Muscle layer of duodenum (tissue), 2 donors: Measurements from ENCODE around the gene ANKH.

Experiments used
- H3K27ac ChIP-seq: one replicate; pipeline ENCODE4 v1.7.0; 2013; ENCODE audit warnings: mild to moderate bottlenecking, low read length
- H3K27me3 ChIP-seq: one replicate; pipeline ENCODE4 v1.7.0; 2013; ENCODE audit warnings: low read depth, mild to moderate bottlenecking, control low read depth, low read length
- H3K36me3 ChIP-seq, 2 donors: one replicate each; pipeline ENCODE4 v1.7.0; 2013; ENCODE audit warnings: low read length in 2 of 2, control low read depth in 1 of 2, mild to moderate bottlenecking in 1 of 2; ENCODE audit not compliant: insufficient read depth in 2 of 2, control insufficient read depth in 1 of 2
- H3K4me1 ChIP-seq, 2 donors: one replicate each; pipeline ENCODE4 v1.7.0; 2013; ENCODE audit warnings: low read length in 2 of 2, mild to moderate bottlenecking in 2 of 2, control low read depth in 1 of 2, moderate library complexity in 1 of 2; ENCODE audit not compliant: insufficient read depth in 2 of 2, control insufficient read depth in 1 of 2
- H3K4me3 ChIP-seq, 2 donors: one replicate each; pipeline ENCODE4 v1.7.0; 2013; ENCODE audit warnings: low read length in 2 of 2, low read depth in 1 of 2, mild to moderate bottlenecking in 1 of 2
- H3K9me3 ChIP-seq, 2 donors: one replicate each; pipeline ENCODE4 v1.7.0; 2013; ENCODE audit warnings: low read length in 2 of 2, control low read depth in 1 of 2, mild to moderate bottlenecking in 1 of 2; ENCODE audit not compliant: control insufficient read depth in 1 of 2
- donor health status: healthy.

ANKH gene

DNA sequence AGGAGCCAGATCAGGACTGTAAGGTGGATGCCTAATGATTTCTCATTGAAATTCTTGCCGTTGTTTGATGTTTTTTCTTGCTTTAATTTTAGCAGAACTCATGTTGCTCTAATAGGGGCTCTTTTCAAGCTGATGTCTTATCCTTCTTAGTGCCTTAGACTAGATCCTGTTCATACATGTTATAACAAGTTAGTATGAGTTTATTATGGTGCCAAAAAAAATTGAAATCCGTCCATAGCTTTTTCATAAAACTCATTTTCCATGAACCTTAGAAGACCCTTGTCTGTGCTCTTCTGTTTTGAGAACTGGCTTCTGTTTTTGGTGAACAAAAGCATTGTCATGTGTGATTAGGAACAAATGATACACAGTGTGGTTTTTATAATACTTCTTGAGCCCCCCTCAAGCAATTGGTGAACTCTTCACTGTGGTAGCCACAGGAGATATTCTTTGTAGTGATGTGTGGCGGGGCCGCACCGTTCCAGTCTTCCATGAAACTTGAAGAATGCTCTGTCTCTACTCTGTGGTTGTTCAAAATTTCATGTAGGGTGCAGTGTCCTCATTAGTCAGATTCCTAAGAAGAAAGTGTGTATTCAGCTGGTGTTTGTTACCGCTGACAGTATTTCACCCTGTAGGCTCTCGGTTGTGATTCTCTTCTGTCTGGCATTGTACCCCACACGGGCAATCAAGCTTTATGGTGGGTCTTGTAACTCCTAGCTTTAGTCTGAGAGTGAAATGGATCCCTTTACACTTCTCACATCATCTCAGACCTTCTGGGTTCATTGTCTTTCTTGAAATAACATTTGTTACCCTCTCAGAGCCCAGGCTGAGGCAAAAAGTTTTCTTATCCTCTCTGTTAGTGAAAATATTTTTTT is 196.4 kb downstream of the ANKH start:
- Histone ChIP-seq H3K27me3 (no peaks in the 10 kb centered on the region), H3K27ac (no peak overlapping the region), H3K4me1 (peaks cover 5 to 10% of the 10 kb centered on the region in 2 donors), H3K9me3 (no peaks in the 10 kb centered on the region), H3K36me3 (peaks cover 5 to 15% of the 10 kb centered on the region in 2 donors), H3K4me3 (no peak overlapping the region)

DNA sequence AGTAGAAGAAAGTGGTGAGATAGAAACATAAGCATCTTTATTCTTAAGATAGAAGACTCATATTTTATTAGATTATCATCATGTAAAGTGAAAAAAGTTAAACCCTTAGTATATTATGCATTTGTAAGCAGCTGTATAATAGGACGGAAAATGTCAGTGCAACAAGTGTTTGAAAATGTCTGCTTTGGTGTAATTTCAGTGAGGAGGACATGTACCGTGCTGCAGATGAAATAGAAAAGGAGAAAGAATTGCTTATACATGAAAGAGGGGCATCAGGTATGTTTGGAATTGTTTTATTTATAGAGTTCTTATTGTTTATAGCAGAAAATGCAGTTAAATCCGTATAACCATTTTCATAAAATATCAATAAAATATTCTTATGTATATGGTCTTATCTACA is 198.1 kb downstream of the ANKH start:
- H3K27ac ChIP-seq, result no peak overlapping the region
- no peaks in the 10 kb centered on the region for H3K27me3 ChIP-seq
- H3K36me3 ChIP-seq, result peaks cover 0 to 3% of the 10 kb centered on the region in 2 donors
- no peaks in the 10 kb centered on the region for H3K9me3 ChIP-seq
- peaks cover 5 to 10% of the 10 kb centered on the region in 2 donors for H3K4me1 ChIP-seq
- H3K4me3 ChIP-seq, result no peak overlapping the region

DNA sequence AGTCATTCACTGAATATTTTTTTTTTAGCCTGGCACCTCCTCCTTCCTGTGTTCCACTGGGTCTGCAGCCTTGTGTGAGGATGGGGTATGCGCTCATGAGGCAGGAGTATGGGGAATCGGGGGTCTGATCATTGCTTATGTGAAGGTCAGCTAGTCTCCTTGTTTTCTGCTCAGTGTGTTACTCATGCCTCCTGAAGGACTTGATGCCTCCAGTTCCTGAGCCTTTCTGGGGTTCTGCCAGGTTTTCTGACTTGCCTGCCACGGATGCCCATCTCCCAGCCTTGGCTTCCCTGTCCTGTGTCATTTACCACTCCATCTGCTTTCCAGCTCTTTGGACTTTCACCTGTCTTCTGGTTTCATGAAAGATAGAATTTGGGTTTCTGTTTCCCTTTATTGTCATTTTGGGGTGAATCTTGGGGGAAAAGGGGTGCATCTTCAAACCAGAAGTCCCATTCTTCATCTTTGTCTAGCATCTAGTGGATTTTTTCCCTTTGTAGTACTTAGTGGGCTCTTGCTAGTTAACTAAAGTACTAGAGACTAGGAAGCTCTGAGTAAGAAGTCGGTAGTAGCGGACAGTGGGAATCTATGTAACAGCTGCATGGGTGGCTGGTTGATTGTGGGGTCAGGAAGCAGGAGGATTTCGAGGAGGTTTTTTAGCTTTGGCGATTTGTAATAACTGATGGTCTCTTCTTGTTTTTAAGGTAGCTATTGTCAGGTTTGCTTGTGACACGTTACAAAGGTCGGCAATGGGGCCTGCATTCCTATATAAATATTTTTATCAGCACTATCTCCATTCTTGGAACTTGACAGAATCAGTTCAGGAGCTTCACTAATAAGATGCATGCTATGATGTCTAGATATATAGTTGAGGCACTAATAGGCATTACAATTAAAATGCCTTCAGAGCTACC is 198.8 kb downstream of the ANKH start:
- H3K4me1 ChIP-seq, result peaks cover 5 to 10% of the 10 kb centered on the region in 2 donors

DNA sequence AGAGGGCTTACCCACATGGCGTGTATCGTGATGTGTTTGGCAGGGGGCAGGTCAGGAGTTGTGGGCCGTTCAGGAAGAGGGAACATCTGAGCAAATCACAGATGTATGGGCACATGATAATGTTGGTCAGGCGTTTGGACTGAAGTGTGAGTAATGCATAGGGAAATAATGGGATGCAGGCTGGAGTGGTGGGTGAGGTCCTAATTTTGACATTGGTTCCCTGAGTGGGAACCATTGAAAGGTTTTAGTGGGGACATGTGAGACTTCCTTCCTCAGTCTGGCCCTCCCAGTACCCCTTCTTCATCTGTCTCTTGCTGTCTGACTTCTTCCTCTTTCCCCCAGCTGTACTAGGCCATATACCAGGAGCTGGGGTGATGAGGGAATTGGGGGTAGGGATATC is 199.5 kb downstream of the ANKH start:
- peaks cover 0 to 3% of the 10 kb centered on the region in 2 donors for H3K36me3 ChIP-seq
- no peaks in the 10 kb centered on the region for H3K27me3 ChIP-seq
- no peak overlapping the region for H3K4me3 ChIP-seq
- no peak overlapping the region for H3K27ac ChIP-seq
- no peaks in the 10 kb centered on the region for H3K9me3 ChIP-seq
- H3K4me1 ChIP-seq, result peaks cover 5 to 10% of the 10 kb centered on the region in 2 donors

More for the DNA sequence above, 198.8 kb downstream of the ANKH start:
- H3K27ac ChIP-seq, result no peak overlapping the region
- peaks cover 0 to 3% of the 10 kb centered on the region in 2 donors for H3K36me3 ChIP-seq
- H3K27me3 ChIP-seq, result no peaks in the 10 kb centered on the region
- H3K9me3 ChIP-seq, result no peaks in the 10 kb centered on the region
- H3K4me3 ChIP-seq, result no peak overlapping the region

DNA sequence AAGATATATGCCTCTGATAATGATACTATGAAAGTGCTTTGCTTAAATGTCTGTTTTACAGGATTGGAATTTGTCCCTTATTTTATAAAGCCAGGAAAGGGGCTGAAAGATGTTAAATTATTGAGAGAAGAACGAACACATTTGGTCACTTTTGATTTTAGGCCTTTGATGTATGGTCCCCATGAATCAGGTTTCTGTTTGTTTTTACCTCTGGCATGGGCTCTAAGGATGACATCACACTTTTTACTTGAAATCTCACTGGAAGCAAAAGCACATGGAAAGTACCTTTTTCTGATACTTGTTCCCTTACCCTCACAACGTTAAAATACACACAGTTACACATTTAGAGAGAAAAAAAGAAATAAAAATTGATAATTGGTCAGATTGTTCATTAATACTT is 200.2 kb downstream of the ANKH start:
- Histone ChIP-seq H3K4me1 (peaks cover 8 to 16% of the 10 kb centered on the region in 2 donors), H3K27me3 (no peaks in the 10 kb centered on the region), H3K36me3 (peaks cover 0 to 3% of the 10 kb centered on the region in 2 donors), H3K9me3 (no peaks in the 10 kb centered on the region), H3K27ac (no peak overlapping the region), H3K4me3 (no peak overlapping the region)

DNA sequence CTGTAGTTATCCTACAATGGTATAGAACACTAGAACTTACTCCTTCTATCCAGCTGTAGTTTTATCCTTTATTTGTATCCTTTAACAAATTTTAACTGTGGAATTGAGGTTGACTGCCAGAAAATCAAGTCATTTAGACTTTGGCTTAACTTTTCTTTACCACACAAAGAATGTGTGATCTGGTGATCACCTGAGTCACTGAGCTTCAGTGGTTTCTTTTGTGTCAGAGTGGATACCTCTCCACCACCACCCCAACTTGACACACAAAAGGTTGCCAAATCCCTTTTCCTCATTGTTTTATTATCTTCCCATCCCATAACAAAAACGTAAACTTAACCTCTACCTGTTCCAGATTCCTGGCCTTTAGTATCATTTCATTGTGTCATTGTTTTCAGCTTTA is 201.6 kb downstream of the ANKH start:
- Histone ChIP-seq H3K27ac (no peak overlapping the region), H3K4me1 (peaks cover 19 to 25% of the 10 kb centered on the region in 2 donors), H3K4me3 (no peak overlapping the region), H3K36me3 (peaks cover 0 to 3% of the 10 kb centered on the region in 2 donors), H3K9me3 (no peaks in the 10 kb centered on the region), H3K27me3 (no peaks in the 10 kb centered on the region)

DNA sequence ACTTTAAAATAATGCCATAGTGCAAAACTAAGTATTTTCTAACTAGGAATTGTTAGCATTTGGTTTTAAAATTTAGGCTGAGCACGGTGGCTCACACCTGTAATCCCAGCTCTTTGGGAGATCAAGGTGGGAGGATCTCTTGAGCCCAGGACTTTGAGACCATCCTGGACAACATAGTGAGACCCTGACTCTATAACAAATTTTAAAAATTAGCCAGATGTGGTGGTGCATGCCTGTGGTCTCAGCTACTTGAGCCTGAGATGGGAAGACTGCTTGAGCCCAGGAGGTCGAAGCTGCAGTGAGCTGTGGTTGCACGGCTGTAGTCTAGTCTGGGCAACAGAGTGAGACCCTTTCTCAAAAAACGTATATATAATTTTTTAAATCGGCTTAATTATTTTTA is 202.2 kb downstream of the ANKH start:
- Histone ChIP-seq H3K27ac (no peak overlapping the region), H3K9me3 (no peaks in the 10 kb centered on the region), H3K4me1 (peaks cover 19 to 25% of the 10 kb centered on the region in 2 donors), H3K27me3 (no peaks in the 10 kb centered on the region), H3K36me3 (peaks cover 0 to 3% of the 10 kb centered on the region in 2 donors), H3K4me3 (no peak overlapping the region)

DNA sequence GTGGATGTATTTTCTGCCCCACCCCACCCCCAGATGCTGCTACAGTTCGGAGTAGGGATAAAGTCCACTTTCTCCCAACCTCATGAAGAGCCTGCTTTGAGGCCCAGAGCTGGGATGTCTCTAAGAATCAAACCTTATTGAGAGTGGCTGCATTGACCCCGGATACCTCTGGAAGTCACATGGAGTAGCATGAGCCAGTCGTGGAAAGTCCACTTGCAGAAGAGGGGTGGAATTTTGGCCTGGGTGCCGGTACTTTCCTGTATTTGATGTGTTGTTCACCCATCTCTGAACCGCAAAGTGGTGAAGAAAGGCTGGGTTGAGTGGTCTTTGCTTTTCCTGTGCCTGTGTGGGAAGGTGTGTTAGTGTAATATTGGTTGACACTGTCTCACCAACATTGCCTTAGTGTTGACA is 203.4 kb downstream of the ANKH start:
- H3K27me3 ChIP-seq, result no peaks in the 10 kb centered on the region
- no peak overlapping the region for H3K27ac ChIP-seq
- no peaks in the 10 kb centered on the region for H3K36me3 ChIP-seq
- H3K4me1 ChIP-seq, result peaks cover 21 to 29% of the 10 kb centered on the region in 2 donors
- H3K9me3 ChIP-seq, result no peaks in the 10 kb centered on the region
- no peak overlapping the region for H3K4me3 ChIP-seq

DNA sequence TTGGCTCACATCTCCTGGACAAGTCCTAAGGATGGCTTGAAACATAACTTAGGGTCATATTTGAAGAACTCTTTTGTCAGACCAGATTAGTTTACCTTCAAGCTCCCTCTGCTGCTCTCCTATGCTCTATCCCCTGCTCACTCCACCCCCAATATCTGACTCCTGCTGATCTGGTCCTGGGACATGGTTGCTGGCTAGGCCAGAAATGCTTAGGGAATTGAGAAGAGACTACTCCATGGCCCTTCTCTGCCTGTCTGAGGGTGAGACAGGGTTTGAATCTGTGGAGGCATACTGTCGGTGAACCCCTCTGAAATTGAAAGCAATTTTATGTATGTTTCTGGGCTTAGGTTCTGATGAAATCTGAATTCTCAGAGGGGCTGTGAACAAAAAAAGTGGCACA is 203.8 kb downstream of the ANKH start:
- Histone ChIP-seq H3K27ac (no peak overlapping the region), H3K27me3 (no peaks in the 10 kb centered on the region), H3K36me3 (no peaks in the 10 kb centered on the region), H3K4me1 (peaks cover 25 to 33% of the 10 kb centered on the region in 2 donors), H3K9me3 (no peaks in the 10 kb centered on the region), H3K4me3 (no peak overlapping the region)

DNA sequence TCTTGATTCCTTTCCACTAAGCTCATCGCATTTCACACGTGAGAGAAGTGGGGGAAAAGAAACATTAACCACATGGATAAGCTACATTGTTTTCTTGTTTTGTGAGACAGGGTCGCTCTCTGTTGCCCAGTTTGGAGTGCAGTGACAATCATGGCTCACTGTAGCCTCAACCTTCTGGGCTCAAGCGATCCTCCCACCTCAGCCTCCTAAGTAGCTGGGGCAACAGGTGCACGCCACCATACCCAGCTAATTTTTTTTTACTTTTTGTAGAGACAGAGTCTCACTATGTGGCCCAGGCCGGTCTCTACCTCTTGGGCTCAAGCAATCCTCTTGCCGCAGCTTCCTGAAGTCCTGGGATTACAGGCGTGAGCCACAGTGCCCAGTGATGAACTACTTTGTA is 204.3 kb downstream of the ANKH start:
- H3K27ac ChIP-seq, result no peak overlapping the region
- no peak overlapping the region for H3K4me3 ChIP-seq
- H3K9me3 ChIP-seq, result no peaks in the 10 kb centered on the region
- no peaks in the 10 kb centered on the region for H3K36me3 ChIP-seq
- peaks cover 23 to 29% of the 10 kb centered on the region in 2 donors for H3K4me1 ChIP-seq
- H3K27me3 ChIP-seq, result no peaks in the 10 kb centered on the region

DNA sequence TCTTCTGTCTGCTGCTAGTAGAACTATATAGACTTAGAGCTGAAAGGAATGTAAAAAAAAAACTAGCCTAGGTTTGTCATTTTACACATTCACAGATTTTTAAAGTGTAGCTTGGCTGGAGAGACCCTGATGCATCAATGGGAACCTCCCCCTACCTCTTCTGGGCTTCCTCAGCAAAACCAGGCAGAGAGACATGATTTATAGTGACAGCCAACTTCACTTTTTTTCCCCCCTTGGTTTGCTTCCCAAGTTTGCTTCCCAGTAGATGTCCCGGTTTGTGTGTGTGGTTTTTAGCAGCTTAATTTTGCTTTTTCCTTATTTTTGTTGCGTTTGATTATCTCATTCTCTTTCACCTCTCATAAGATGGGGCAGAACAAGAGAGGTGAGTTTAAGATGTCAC is 205.2 kb downstream of the ANKH start:
- Histone ChIP-seq H3K4me3 (peak overlapping the region; percentile 79 to 85), H3K27ac (no peak overlapping the region), H3K9me3 (no peaks in the 10 kb centered on the region), H3K27me3 (no peaks in the 10 kb centered on the region), H3K36me3 (no peaks in the 10 kb centered on the region), H3K4me1 (peaks cover 20 to 28% of the 10 kb centered on the region in 2 donors)
